ENCODE results near the gene GFRA4.

GFRA4 gene

DNA sequence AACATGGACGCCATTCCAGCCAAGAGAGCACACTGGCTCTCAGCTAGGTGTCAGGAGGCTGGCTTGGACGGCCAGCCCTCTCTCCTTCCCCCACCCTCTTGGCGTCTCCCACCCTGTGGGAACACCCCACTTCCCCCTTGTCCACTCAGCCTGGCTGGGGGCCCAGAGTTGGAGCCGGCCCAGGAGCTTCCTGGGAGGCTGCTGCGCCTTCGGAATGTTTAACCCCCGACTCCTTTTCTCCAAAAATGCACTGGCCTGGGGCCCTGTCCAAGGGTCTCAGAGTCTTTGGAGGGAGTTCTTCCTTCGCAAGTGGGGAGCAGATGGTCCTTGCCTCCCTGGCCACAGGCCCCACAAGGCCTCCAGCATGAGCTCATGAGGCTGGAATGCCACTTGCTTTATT is 14.5 kb upstream of the GFRA4 start:
- no peak overlapping the region for H3K4me3 ChIP-seq (ENCODE audit: low read length)

DNA sequence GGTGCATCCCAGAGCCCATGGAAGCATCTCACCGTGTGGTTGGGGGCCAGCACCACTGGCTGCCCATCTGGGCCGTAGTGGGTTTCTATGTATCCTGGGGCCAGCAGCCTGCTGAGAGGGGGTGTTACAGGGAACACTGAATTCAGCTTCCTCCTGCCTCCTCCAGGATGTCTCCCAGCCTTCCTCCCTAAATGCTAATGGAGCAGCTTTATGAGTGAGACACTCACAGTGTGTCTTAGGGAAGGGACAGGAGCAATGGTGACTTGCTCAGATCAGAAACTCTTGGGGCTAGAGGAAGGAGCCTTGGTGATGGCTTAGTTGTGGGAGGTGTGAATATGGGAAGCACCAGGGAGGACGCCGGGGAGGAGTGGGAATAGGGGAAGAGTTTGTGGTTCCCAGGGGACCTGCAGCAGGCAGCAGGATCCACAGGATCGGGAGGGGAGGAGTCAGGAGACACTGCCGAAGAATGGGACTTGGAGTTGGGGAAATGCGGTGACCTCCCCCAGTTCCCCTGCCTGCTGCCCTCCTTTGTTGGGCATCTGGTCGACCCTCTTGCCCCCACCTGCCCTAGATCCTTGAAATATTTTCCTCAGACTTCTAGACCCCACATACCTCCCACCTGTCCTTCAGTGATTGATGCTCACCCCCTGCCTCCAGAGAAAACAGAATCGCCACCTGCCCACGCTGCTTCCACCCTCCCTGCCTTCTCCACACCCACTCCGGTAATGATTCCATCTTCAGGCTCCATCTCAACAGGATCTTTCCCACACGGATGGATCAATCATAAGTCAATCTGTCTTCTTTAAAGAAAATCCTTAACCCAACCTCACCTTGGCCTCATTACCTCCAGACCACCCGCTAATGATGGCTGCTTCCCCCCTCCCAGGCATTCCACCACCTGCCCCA is 12.0 kb upstream of the GFRA4 start:
- TF ChIP-seq EZH2 (optimal IDR thresholded peaks at IDR 0.05; ENCODE audit: low read depth, low read length), result no peak
- TF ChIP-seq, protein P1, sequence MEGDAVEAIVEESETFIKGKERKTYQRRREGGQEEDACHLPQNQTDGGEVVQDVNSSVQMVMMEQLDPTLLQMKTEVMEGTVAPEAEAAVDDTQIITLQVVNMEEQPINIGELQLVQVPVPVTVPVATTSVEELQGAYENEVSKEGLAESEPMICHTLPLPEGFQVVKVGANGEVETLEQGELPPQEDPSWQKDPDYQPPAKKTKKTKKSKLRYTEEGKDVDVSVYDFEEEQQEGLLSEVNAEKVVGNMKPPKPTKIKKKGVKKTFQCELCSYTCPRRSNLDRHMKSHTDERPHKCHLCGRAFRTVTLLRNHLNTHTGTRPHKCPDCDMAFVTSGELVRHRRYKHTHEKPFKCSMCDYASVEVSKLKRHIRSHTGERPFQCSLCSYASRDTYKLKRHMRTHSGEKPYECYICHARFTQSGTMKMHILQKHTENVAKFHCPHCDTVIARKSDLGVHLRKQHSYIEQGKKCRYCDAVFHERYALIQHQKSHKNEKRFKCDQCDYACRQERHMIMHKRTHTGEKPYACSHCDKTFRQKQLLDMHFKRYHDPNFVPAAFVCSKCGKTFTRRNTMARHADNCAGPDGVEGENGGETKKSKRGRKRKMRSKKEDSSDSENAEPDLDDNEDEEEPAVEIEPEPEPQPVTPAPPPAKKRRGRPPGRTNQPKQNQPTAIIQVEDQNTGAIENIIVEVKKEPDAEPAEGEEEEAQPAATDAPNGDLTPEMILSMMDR (IDR thresholded peaks at IDR 0.05; ENCODE audit: low read length), result no peak
- TF ChIP-seq EZH2phosphoT487 (IDR thresholded peaks at IDR 0.05; ENCODE audit: low read length), result no peak
- Histone ChIP-seq H3K79me2 (ENCODE audit: low read length) (no peaks in the 10 kb centered on the region), H2AFZ (ENCODE audit: low read length) (no peak overlapping the region), H3F3A (ENCODE audit: insufficient read depth, low read length) (no peaks in the 10 kb centered on the region), H4K20me1 (ENCODE audit: insufficient read depth, low read length) (no peaks in the 10 kb centered on the region), H3K4me1 (ENCODE audit: low read length) (no peaks in the 10 kb centered on the region), H3K9me3 (replicated peaks; ENCODE audit: insufficient read depth, low read length) (no peaks in the 10 kb centered on the region), H3K9ac (ENCODE audit: low read length) (no peak overlapping the region), H3K27me3 (replicated peaks; ENCODE audit: insufficient read depth, low read length) (peaks cover 80% of the 10 kb centered on the region), H3K4me3 (ENCODE audit: low read length) (no peak overlapping the region), H3K36me3 (replicated peaks; ENCODE audit: insufficient read depth, low read length) (no peaks in the 10 kb centered on the region), H3K9me2 (replicated peaks; ENCODE audit: insufficient read depth, low read length) (no peaks in the 10 kb centered on the region), H3K4me2 (ENCODE audit: low read depth, low read length) (no peak overlapping the region), H3K27ac (ENCODE audit: low read length) (no peak overlapping the region)
- DNase-seq, result no peak

More for the DNA sequence above, 14.5 kb upstream of the GFRA4 start:
- Histone ChIP-seq H3K79me2 (ENCODE audit: low read length) (no peaks in the 10 kb centered on the region), H3K9me2 (replicated peaks; ENCODE audit: insufficient read depth, low read length) (no peaks in the 10 kb centered on the region), H3K4me2 (ENCODE audit: low read depth, low read length) (no peak overlapping the region), H4K20me1 (ENCODE audit: insufficient read depth, low read length) (no peaks in the 10 kb centered on the region), H3K4me1 (ENCODE audit: low read length) (no peaks in the 10 kb centered on the region), H3K27me3 (replicated peaks; ENCODE audit: insufficient read depth, low read length) (peaks cover 85% of the 10 kb centered on the region), H3K9me3 (replicated peaks; ENCODE audit: insufficient read depth, low read length) (no peaks in the 10 kb centered on the region), H3F3A (ENCODE audit: insufficient read depth, low read length) (no peaks in the 10 kb centered on the region), H3K36me3 (replicated peaks; ENCODE audit: insufficient read depth, low read length) (no peaks in the 10 kb centered on the region), H3K27ac (ENCODE audit: low read length) (no peak overlapping the region), H3K9ac (ENCODE audit: low read length) (no peak overlapping the region), H2AFZ (ENCODE audit: low read length) (no peak overlapping the region)
- TF ChIP-seq EZH2 (optimal IDR thresholded peaks at IDR 0.05; ENCODE audit: low read depth, low read length) (no peak), EZH2phosphoT487 (IDR thresholded peaks at IDR 0.05; ENCODE audit: low read length) (no peak)
- TF ChIP-seq, protein P1 (IDR thresholded peaks at IDR 0.05; ENCODE audit: low read length), result no peak
- no peak for DNase-seq

DNA sequence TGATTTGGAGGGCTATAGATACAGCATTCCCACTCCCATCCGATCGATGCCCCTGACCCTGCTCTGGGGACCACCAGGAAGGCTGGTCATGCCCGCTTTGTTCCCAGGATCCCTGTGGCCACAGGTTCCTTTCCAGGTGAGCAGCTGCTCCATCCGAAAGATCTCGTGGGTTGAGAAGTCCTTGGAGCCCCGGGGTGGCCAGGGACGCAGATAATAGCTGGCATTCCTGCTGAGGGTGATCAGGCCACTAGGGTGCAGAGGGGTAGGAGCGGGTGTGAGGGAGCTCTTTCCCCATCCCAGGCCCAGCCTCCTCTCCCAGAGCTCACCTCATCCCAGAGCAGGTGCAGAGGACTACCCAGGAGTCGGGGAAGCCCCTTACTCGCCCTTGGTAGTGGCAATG is 11.2 kb upstream of the GFRA4 start:
- Histone ChIP-seq H3K4me3 (ENCODE audit: low read length) (no peak overlapping the region), H3K79me2 (ENCODE audit: low read length) (no peaks in the 10 kb centered on the region), H3K9ac (ENCODE audit: low read length) (no peak overlapping the region), H2AFZ (ENCODE audit: low read length) (no peak overlapping the region), H3K27me3 (replicated peaks; ENCODE audit: insufficient read depth, low read length) (peaks cover 72% of the 10 kb centered on the region), H3K9me2 (replicated peaks; ENCODE audit: insufficient read depth, low read length) (no peaks in the 10 kb centered on the region), H3K4me1 (ENCODE audit: low read length) (no peaks in the 10 kb centered on the region), H3K27ac (ENCODE audit: low read length) (no peak overlapping the region), H3F3A (ENCODE audit: insufficient read depth, low read length) (no peaks in the 10 kb centered on the region), H3K4me2 (ENCODE audit: low read depth, low read length) (no peak overlapping the region), H4K20me1 (ENCODE audit: insufficient read depth, low read length) (no peaks in the 10 kb centered on the region), H3K36me3 (replicated peaks; ENCODE audit: insufficient read depth, low read length) (no peaks in the 10 kb centered on the region), H3K9me3 (replicated peaks; ENCODE audit: insufficient read depth, low read length) (no peaks in the 10 kb centered on the region)
- TF ChIP-seq EZH2phosphoT487 (IDR thresholded peaks at IDR 0.05; ENCODE audit: low read length), result no peak
- no peak for TF ChIP-seq EZH2 (optimal IDR thresholded peaks at IDR 0.05; ENCODE audit: low read depth, low read length)
- TF ChIP-seq, protein P1 (IDR thresholded peaks at IDR 0.05; ENCODE audit: low read length), result no peak
- no peak for DNase-seq

Measured in MM.1S (cell line).